CD4-positive, alpha-beta T cell treated with Interleukin-1 beta for 1 hour (primary cell): Measurements from ENCODE around the gene VEZT.
"Not testable (repeated sequence)": the region's sequence is repeated elsewhere in the genome, so short reads cannot be mapped to it uniquely, and the experiment has no call there.

ENCODE experiments used
- DNase-seq, 2 donors: peaks; one replicate each; pipeline ENCODE4 v3.0.0-alpha.2; 2020 to 2022

Gene VEZT, protein sequence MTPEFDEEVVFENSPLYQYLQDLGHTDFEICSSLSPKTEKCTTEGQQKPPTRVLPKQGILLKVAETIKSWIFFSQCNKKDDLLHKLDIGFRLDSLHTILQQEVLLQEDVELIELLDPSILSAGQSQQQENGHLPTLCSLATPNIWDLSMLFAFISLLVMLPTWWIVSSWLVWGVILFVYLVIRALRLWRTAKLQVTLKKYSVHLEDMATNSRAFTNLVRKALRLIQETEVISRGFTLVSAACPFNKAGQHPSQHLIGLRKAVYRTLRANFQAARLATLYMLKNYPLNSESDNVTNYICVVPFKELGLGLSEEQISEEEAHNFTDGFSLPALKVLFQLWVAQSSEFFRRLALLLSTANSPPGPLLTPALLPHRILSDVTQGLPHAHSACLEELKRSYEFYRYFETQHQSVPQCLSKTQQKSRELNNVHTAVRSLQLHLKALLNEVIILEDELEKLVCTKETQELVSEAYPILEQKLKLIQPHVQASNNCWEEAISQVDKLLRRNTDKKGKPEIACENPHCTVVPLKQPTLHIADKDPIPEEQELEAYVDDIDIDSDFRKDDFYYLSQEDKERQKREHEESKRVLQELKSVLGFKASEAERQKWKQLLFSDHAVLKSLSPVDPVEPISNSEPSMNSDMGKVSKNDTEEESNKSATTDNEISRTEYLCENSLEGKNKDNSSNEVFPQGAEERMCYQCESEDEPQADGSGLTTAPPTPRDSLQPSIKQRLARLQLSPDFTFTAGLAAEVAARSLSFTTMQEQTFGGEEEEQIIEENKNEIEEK

DNA sequence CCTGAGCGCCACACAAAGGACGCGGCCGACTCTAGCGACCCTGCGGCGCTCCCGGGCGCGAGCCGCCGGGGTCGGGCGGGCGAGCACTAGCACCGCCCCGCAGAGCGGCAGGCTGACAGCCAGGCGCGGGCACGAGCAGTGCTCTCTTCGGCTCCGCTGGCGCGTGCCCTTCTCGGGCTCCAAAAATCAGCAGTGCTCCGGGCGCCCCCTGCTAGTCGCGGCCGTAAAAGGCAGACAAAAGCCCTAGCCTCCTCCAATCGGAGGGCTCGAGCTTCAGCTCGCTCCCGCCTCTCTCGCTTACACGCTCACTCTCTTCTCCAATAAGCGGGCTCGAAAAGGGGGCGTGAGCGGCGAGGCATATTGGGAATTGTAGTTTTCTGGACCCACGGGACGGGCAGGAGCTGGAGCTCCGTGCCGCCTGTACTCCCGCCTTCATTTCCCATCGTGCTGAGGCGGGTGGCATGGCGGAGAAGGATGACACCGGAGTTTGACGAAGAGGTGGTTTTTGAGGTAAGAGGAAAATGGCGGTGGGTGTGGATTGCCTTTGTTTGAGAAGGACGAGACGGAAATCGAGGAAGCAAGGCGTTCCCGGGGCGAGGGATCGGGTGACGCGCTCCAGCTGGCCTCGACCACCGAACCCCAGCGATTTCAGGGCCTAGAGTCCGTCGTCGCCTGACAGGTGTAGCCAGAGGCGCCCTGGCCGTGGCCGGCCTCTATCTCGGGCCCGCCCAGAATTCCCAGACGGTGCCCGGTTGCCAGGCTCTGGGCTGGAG, at the start of gene VEZT, which contains the start of gene FGD6:
Gene VEZT, plus strand, starts transcription at position 431 of the 773 bp plus-strand sequence. Its CDS starts 44 bp downstream, at position 475.
Gene FGD6, minus strand, starts transcription at position 91 of the 773 bp plus-strand sequence. CDS start 227 bp downstream, outside the sequence.
- DNase-seq, result peak; percentile 99

DNA sequence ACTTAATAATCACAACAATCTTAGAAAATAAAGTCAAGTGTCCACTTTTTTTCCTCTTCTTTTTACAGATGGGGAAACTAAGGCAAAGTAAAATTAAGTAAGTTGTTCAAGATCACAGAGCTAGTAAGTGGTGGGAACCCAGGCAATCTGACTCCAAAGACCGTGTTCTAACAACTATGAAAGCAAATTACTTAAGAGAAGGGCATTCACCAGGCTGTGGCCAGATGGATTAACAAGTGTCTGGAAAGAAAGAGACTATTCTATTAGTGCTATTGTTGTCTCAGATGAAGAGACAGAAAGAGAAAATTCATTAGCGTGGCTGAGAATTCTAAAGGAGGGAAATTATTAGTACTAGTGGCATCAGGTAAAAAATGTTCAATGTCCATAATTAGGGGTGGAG, 48.9 kb upstream of the VEZT start:
- DNase-seq, result no peak

DNA sequence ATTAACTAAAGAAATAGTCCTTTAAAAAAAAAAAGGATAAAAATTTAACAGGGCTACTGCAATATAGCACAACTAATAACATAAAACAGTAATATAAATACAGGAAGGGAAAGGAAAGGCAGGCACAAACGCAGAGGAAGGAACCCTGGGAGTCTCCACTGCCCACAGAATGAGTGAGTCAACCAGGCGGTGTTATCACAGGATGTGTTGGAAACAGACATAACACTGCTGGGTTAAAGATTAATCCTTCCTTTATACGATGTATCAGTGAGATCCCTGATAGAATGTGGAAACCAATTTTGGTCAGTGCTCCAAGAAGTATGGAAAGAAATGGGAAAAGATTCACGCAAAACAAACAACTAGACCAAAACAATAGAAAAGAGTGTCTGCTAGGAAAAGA, 48.2 kb upstream of the VEZT start:
- DNase-seq, result no peak

DNA sequence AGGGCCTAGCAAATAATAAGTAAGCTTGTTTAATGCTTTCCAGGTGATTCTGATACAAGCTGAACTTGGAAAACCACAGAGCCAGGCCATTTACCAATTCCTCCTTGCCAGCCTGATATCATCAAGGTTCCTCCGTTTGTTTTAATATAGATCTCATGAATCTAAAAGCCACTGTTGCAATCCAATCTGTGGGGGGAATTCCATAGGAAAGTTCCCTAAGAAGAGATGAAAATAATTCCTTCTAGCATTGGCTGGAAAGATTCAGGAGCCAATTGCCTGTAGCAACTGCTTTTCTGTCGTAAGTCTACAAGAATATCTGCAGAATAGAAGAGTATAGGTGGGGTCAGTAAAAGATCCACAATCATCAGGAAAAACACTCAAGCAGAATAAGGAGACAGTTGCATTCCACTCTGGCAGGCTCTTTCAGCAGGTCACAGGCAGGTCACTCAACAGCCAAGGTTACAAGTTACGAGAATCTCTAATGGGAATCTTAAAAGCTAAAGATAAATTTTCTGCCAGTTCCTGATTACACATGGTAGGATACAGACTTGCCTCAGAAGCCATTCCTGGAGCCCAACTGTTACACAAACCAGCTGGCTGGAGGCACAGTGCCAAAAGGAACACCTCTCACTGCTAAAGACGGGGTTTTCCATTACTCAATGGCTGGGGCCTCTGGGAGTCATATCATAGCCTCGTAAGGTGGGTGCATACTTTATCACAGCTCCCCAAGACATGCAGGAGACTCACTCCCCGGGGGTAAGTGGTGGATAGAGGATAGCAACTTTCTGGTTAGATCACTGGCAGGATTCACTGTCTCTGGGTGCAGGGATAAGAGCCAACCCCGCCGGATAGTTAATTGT, 44.0 kb upstream of the VEZT start:
- no peak for DNase-seq

DNA sequence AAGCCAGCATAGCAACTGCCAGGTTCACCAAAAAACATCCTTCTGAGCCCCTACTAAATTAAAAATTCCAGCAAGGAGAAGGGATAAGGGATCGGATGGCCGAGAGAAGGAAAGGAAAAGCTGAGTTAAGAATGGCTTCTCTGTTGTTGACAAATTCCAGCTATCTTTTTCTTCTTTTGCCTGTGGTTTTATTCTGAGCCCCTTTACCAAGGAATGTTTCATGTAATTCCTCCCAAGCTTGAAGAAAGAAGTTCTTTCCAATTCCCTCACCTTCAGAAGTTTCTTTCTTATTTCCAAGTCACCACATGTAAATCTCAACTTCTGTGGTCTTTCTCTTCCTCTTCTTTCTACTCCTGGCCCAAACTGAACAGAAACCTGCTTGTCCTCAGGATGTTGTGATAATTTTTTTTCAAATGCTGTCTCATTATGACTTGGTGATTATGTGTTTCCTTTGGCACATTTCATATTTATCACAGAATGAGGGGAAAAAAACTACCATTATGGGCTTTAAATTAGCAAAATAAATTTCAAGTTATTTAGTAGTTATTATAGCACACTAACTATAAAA, 40.3 kb upstream of the VEZT start:
- DNase-seq, result no peak

DNA sequence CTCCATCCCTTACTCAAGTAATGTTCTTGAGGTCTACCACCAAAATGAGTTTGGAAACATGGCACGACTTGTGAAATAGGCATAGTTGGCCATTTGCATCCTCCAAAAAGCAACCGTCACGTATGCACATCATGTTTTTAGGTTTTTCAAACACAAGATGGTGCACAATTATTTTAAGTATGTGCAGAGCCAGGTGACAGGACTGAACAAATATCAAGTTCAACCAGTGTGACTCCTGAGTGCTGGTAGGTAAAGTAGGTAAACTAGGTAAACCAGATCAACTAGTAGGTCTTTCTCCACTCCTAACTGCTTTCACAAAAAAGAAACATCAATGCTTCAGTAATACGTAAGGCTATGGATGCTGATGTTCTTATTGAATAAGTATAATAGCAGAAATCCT, 39.5 kb upstream of the VEZT start:
- DNase-seq, result no peak

DNA sequence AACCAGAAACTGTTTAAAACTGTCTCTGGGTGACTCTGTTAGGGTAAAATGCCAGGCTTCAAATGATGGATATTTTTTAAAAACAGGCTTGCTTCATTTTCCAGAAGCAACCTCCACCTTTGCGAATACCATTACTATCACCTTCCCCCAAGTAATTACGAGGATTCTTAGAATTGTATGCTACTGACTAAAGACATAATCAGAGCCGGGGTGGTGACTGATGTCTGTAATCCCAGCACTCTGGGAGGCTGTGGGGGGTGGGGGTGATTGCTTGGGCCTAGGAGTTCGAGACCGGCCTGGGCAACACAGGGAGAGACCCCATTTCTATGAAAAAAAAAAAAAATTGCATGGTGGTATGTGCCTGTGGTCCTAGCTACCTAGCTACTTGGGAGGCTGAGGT, 38.6 kb upstream of the VEZT start:
- DNase-seq, result no peak

DNA sequence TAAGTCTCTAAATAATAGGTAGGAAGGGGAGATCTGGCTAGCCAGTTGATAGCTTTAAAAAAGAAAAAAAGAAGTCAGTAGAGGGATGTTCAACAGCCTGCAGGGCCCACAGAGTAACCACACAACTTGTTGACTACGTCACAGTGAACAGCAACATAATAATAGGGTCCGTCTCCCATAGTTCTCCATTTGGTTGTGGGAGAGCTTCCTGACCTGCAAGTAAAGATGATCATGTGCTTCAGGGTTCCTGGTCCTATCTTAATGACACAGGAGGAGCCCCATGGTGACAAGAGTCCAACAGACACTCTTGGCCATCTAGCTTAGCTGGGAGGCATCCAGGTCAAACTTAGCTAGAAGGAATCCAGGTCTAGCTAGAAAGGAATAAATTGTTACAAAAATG, 36.5 kb upstream of the VEZT start:
- DNase-seq, result no peak

DNA sequence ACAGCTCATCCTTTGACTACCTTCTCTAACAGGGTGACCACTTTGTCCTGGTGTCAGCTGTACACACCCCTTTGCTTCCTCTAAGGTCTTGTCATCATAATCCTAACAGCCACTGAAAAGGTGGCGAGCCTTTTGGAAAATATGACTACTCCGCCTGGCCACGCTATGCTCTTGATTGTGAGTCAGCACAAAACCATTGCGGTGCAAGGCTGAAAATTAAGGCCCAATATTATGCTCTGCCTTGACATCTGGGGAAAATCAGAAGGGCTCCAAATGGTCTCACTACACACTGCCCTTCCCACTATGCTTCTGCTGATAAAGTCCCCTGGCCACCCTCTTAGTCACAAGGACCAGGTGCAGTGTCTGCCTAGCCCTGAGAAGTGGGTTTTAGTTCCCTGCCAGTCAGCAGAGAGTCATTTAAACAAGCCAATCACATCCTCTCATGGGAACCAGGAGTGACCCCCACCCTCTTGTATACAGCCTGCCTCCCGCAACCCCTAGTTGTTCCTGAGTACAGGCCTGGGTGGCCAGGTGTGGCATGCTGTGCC, 34.7 kb upstream of the VEZT start:
- DNase-seq, result no peak

DNA sequence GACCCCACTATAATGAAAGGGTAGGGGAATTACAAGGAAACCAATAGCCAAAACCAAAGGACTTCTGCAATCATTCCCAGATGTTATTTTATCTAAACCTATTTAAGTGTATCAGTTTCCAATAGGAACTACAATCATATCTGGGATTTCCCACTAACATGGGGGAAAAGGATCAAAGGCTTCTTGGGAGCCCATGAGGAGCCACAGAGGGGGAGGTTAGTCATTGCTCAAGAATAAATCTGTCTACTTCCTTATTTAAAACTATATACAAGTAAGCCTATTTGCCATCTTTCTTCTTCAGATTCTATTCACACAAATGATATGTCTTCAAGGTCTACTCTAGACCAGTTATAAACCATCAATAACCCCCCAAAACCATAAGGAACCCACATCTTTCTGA, 33.5 kb upstream of the VEZT start:
- DNase-seq, result no peak

DNA sequence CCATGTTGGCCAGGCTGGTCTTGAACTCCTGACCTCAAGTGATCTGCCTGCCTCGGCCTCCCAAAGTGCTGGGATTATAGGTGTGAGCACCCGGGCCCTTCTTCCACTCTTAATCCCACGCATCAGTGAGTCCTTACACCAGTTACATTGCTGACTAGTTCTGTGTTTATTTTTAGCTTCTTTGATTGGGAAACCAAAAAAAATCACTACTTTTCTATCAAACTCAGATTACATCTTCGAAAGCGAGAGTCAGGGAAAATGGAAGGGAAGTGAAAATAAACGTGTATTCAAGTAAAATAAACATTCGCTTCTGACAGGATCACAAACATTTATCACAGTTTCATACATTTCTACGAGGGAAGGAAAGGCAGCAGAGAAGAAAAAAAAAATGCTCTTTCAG, 32.5 kb upstream of the VEZT start:
- no peak for DNase-seq

DNA sequence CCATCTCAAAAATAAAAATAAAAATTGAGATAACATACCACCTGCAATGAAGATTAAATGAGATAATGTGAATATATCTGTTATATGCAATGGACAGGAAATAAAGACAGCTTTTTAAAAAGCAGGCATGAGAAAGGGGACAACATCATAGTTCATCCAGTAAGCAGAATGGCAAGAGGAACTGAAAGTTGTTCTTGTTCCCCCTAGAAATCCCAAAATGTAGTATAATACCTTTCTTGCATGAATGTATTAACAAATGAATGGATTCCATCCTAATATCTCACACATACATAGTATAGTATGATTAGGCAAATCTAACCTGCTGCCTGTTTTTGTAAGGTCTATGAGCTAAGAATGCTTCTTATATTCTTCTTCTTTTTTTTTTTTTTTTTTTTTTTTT, 31.8 kb upstream of the VEZT start:
- no peak for DNase-seq

DNA sequence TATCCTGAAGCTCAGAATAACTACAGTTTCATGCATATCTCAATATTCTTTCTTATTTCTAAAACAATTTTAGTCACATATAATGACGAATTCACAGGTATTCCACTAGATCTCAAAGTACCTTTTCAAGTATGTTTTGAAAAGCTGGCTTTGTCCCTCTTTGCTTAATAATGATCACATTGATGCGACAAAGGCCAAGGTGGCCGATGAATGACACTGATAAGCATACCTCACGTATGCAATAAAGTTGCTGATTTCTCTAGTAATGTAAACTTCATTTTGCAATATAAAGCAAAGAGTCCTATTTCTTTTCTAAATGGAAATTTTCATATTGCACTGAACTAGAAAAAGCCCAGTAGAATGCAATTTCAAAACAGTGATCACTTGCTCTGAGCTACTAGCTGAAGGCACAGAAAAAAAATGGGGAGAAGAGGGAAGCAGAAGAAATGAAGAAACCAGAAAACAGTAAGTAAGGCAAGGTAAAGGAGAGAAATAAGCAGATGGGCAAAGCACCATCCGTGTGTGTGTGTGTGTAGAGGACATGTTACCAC, 29.7 kb upstream of the VEZT start:
- no peak for DNase-seq

DNA sequence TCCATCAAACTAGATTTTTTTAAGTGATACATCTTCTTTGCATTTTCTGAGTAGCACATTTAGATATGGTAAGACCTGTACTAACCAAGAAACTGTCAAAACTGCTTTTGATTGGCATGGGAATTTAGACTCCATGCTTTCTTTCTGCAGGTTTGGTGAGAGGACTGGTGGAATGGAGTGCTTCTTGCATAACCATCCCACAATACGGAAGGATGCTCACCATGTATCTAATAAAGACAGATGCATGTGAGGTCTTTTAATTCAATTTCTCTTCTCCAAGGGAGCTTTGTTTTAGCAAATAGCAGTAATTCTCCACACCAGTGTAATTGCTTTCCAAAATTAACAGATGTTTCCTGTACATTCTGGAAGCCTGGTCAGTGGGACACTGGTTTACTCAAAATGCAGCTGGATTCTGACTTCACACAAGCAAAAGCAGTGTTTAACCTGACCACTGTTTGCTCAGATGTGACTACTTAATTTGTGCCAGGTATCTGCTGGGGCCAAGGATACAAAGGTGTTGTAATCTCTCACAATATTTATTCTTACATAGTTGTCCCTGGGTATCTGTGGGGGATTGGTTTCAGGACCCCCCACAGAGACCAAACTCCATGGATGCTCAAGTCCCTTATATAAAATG, 26.4 kb upstream of the VEZT start:
- no peak for DNase-seq

DNA sequence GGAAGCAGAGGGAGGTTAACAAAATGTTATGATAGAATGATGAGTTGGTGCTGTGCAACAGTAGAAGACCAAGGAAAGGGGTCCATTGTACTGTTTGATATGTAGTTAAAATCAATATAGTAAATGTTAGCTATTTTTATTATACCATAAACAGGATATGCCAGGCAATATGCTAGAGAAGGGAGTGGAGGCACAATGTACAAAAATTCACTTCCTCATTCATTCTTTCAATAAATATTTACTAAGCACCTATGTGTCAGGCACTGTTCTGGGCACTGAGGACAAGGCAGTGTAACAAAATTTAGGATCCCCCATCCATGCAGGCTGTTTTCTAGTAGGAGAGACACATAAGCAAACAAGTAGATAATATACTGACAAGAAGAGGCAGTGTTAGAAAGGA, 25.3 kb upstream of the VEZT start:
- no peak for DNase-seq

DNA sequence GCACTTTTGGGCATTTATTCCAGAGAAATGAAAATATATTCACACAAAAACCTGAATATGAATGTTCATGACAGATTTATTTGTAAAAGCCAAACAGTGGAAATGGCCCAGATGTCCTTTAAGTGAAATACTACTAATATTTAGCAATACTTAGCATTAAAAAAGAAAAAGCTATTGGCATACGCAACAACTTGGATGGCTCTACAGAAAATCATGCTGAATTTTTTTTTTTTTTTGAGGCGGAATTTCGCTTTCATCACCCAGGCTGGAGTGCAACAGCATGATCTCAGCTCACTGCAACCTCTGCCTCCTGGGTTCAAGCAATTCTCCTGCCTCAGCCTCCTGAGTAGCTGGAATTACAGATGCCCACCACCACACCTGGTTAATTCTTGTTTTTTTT, 24.5 kb upstream of the VEZT start:
- no peak for DNase-seq

DNA sequence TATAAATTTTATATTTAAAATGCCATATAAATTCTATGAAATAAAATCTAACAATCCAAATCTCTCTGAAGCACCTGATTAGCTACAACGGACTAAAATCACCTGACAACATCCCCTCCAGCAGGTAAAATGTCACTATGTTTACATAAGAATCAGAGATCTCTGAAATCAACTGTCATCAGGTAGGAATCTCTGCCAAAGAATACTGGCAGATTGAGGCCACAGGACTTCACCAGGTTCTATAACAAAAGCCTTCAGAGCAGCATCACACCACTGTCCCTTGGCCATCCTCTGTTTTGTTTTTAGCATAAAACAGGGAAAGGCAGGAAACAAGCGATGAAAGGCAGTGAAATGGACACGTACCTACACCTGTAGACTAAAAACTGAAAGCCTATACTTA, 22.5 kb upstream of the VEZT start:
- DNase-seq, result no peak

DNA sequence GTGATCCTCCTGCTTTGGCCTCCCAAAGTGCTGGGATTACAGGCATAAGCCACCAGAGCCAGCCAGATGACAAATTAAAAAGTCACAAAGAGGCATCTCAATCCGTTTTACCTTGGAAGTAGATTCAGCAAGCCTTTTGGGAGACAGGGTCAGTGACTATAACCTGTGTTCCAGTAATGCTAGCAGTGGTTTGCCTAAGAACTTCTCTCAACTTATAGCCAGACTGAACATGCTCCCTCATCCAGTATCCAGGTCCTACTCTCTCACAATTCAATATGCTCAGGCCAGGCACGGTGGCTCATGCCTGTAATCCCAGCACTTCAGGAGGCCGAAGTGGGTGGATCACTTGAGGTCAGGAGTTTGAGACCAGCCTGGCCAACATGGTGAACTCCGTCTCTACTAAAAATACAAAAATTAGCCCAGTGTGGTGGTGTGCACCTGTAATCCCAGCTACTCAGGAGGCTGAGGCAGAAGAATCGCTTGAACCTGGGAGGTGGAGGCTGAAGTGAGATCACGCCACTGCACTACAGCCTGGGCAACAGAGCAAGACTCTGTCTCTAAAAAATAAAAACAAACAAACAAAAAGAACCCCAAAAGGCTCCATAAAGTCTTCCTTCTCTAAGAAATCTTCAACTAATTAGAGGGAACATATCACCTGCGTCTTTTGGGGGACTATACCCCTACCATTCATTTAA, 20.6 kb upstream of the VEZT start:
- DNase-seq, result not testable (repeated sequence)

DNA sequence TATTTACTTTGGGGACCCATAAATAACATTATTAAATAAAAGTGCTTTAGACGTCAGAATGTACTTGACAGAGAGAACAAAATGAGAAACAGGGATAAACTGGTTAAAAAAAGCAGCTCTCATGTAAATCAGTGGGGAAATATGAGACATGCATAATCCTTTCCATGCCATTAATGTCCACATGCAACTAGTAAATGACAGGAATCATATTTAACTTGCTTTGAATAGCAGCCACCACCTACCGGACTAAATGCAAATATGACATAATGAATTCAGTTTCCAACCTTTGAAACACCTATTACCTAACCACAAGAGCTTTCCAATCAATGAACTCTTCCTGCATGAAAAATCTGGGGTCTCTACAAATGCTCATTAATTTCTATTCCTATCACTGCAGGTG, 20.0 kb upstream of the VEZT start:
- no peak for DNase-seq

DNA sequence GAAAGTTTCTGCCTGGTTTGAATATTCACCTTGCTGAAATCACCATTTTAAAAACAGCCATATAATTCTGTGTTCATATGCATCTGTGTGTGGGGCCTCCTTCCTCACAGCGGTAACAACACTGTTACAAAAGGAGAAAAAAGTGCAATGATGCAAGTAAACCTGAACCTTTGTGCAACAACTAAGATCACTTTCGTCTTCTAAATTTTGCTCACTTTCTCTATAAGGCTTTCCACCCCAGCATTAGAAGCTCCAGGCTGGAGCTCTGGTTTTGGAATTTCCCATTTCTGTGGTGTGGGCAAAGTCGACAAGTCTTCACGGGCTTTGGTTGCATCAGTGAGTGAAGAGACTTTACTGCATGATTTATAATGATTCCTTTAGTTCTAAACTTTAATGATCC, 18.7 kb upstream of the VEZT start:
- no peak for DNase-seq
